Lower leg skin (tissue), 3 donors: ENCODE data around the gene BLTP2.

Experiments used
- CTCF ChIP-seq, 3 donors: fragments of 450-650 bp; IDR thresholded peaks; one replicate each; pipeline ENCODE4 v1.5.1; 2016; ENCODE audit warnings: antibody characterized with exemption in 3 of 3, mild to moderate bottlenecking in 3 of 3, moderate library complexity in 2 of 3
- POLR2A ChIP-seq, 2 donors: fragments of 450-650 bp; IDR thresholded peaks; one replicate each; pipeline ENCODE4 v1.6.1; 2016 to 2017; ENCODE audit warnings: antibody characterized with exemption in 2 of 2, mild to moderate bottlenecking in 1 of 2, moderate library complexity in 1 of 2

GRCh38 chr17:28641579-28641978 is 3.4 kb downstream of the BLTP2 start:
- TF ChIP-seq CTCF (IDR thresholded peaks at IDR 0.05) = no peak
- TF ChIP-seq POLR2A (IDR thresholded peaks at IDR 0.05) = no peak
